Neural cell (in vitro differentiated cells): ENCODE results near the gene ADAM23. TPM values are rescaled to one million over a fixed set of nuclear protein-coding genes. Genes with fewer than 3 reads are reported as not detected.

Experiments
- H2AFZ ChIP-seq: fragments of 200-600, 300-800 bp; sonication (generic), shearing (Covaris generic); 2 replicates; pipeline ENCODE4 v1.6.0; 2014; ENCODE audit warnings: low read depth, mild to moderate bottlenecking, antibody characterized with exemption, low read length, moderate library complexity
- H3F3A ChIP-seq: fragments of 200-600 bp; shearing (Covaris generic); 2 replicates; pipeline ENCODE4 v1.6.1; 2016; ENCODE audit warnings: mild to moderate bottlenecking, moderate library complexity, mixed read lengths, antibody characterized with exemption, low read length; ENCODE audit not compliant: insufficient read depth, poor library complexity, severe bottlenecking
- H3K27ac ChIP-seq: fragments of 200-600, 300-800 bp; sonication (generic), shearing (Covaris generic); 2 replicates; pipeline ENCODE4 v1.5.1; 2014; ENCODE audit warnings: mild to moderate bottlenecking, low read length, moderate library complexity
- H3K27me3 ChIP-seq: fragments of 300-800, 200-600 bp; sonication (generic), shearing (Covaris generic); 2 replicates; pipeline ENCODE4 v1.6.0; 2014; ENCODE audit warnings: mild to moderate bottlenecking, low read depth, low read length, moderate library complexity; ENCODE audit not compliant: insufficient read depth
- H3K36me3 ChIP-seq: fragments of 300-800, 200-600 bp; sonication (generic), shearing (Covaris generic); 2 replicates; pipeline ENCODE4 v1.5.1; 2014; ENCODE audit warnings: mild to moderate bottlenecking, antibody characterized with exemption, low read length, moderate library complexity; ENCODE audit not compliant: insufficient read depth
- H3K4me2 ChIP-seq: fragments of 300-800, 200-600 bp; sonication (generic), shearing (Covaris generic); 2 replicates; pipeline ENCODE4 v1.6.0; 2014; ENCODE audit warnings: mild to moderate bottlenecking, low read length
- H3K4me3 ChIP-seq: fragments of 300-800, 200-600 bp; sonication (generic), shearing (Covaris generic); 2 replicates; pipeline ENCODE4 v1.5.1; 2014; ENCODE audit warnings: mild to moderate bottlenecking, low read length, moderate library complexity
- H3K79me2 ChIP-seq: fragments of 200-600 bp; shearing (Covaris generic); replicated peaks from 2 replicates; pipeline ENCODE4 v1.6.0; 2014; ENCODE audit warnings: mild to moderate bottlenecking, low read length, moderate library complexity; ENCODE audit not compliant: insufficient read depth
- H3K9ac ChIP-seq: fragments of 300-800, 200-600 bp; sonication (generic), shearing (Covaris generic); 2 replicates; pipeline ENCODE4 v1.6.1; 2016; ENCODE audit warnings: mild to moderate bottlenecking, low read length, mixed read lengths
- H3K9me2 ChIP-seq: fragments of 200-600 bp; shearing (Covaris generic); 2 replicates; pipeline ENCODE4 v1.6.1; 2016; ENCODE audit warnings: mild to moderate bottlenecking, low read length, mixed read lengths; ENCODE audit not compliant: insufficient read depth
- H3K9me3 ChIP-seq: fragments of 200-600, 300-800 bp; sonication (generic), shearing (Covaris generic); 2 replicates; pipeline ENCODE4 v1.6.1; 2016; ENCODE audit warnings: mild to moderate bottlenecking, mixed run types, low read length, moderate library complexity, mixed read lengths
- H4K20me1 ChIP-seq: fragments of 200-600 bp; shearing (Covaris generic); 2 replicates; pipeline ENCODE4 v1.6.1; 2016; ENCODE audit warnings: mild to moderate bottlenecking, mixed run types; ENCODE audit not compliant: insufficient read depth
- CTCF ChIP-seq: fragments of 450-650 bp; IDR thresholded peaks from 2 replicates; pipeline ENCODE4 v1.5.1; 2014; ENCODE audit warnings: antibody characterized with exemption, mild to moderate bottlenecking, moderate library complexity; ENCODE audit not compliant: poor library complexity, severe bottlenecking
- EP300 ChIP-seq: fragments of 450-650 bp; conservative IDR thresholded peaks from 2 replicates; pipeline ENCODE4 v1.6.1; 2014; ENCODE audit warnings: antibody characterized with exemption, mild to moderate bottlenecking, moderate library complexity; ENCODE audit not compliant: poor library complexity, severe bottlenecking
- EZH2 ChIP-seq: fragments of 200-600, 300-800 bp; shearing (Covaris generic), sonication (generic); IDR thresholded peaks from 2 replicates; pipeline ENCODE4 v1.6.1; 2014; ENCODE audit warnings: antibody characterized with exemption, low read length, borderline replicate concordance, mild to moderate bottlenecking; ENCODE audit not compliant: insufficient read depth, poor library complexity, severe bottlenecking
- MXI1 ChIP-seq: fragments of 450-650 bp; conservative IDR thresholded peaks from 2 replicates; pipeline ENCODE4 v1.6.1; 2014; ENCODE audit warnings: antibody characterized with exemption, mild to moderate bottlenecking; ENCODE audit not compliant: poor library complexity, severe bottlenecking
- POLR2AphosphoS5 ChIP-seq: IDR thresholded peaks from 2 replicates; pipeline ENCODE4 v1.6.1; 2012
- RAD21 ChIP-seq: fragments of 450-650 bp; conservative IDR thresholded peaks from 2 replicates; pipeline ENCODE4 v1.6.1; 2014; ENCODE audit warnings: antibody characterized with exemption, mild to moderate bottlenecking, moderate library complexity
- REST ChIP-seq: IDR thresholded peaks from 2 replicates; pipeline ENCODE4 v1.6.1; 2012; ENCODE audit warnings: borderline replicate concordance
- SMC3 ChIP-seq: fragments of 450-650 bp; conservative IDR thresholded peaks from 2 replicates; pipeline ENCODE4 v1.6.1; 2014; ENCODE audit warnings: antibody characterized with exemption, mild to moderate bottlenecking, moderate library complexity; ENCODE audit not compliant: poor library complexity
- TAF1 ChIP-seq: IDR thresholded peaks from 2 replicates; pipeline ENCODE4 v1.6.1; 2012; ENCODE audit warnings: low read depth
- polyA plus RNA-seq: library from polyadenylated mRNA; depleted of rRNA; stranded (reverse); fragments of >200 nt; gene quantifications from 2 replicates; pipeline ENCODE4 v1.2.3, GENCODE V29; 2014

ADAM23 gene
- polyA plus RNA-seq, 1 donor from 2014 or later, result 75.2 TPM

- no peak for TF ChIP-seq TAF1
- H3K27ac ChIP-seq, result no peak overlapping the region
- H3K36me3 ChIP-seq, result no peaks in the 10 kb centered on the region
- H3K9ac ChIP-seq, result no peak overlapping the region
- H4K20me1 ChIP-seq, result no peaks in the 10 kb centered on the region
- H3K79me2 ChIP-seq, result no peaks in the 10 kb centered on the region
- H3K9me2 ChIP-seq, result no peaks in the 10 kb centered on the region
- H3F3A ChIP-seq, result no peaks in the 10 kb centered on the region
- H2AFZ ChIP-seq, result no peak overlapping the region
- H3K4me3 ChIP-seq, result no peak overlapping the region
- H3K9me3 ChIP-seq, result no peaks in the 10 kb centered on the region
- H3K27me3 ChIP-seq, result no peaks in the 10 kb centered on the region
- H3K4me2 ChIP-seq, result no peak overlapping the region
Observed at GRCh38 chr2:206584323-206585116, 141.2 kb downstream of the ADAM23 start.

DNA sequence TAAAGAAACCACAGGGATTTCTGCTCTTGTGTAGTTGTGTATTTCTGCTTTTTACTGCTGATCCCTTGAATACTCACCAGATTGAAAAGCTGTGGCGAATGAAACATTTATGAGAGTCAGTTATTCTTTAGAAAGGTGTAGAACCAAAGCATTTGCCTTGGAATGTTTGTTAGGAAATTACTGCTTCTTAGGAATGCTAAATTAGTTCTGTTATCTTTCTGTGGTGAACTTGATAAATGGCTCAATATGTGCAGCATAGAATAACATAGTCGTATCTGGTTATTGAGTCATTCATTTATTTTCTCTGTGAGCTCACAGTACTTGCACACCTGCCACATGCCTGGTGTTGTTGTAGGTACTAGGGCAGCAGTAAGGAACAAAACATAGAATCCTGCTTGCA lies 142.0 kb downstream of the ADAM23 start:
- no peaks in the 10 kb centered on the region for H3F3A ChIP-seq
- H3K4me3 ChIP-seq, result no peak overlapping the region
- H3K9ac ChIP-seq, result no peak overlapping the region
- TF ChIP-seq TAF1, result no peak
- TF ChIP-seq MXI1, result no peak
- no peak for TF ChIP-seq CTCF
- TF ChIP-seq EZH2, result no peak
- no peak for TF ChIP-seq EP300
- TF ChIP-seq POLR2AphosphoS5, result no peak
- no peak for TF ChIP-seq SMC3
- TF ChIP-seq REST, result no peak
- TF ChIP-seq RAD21, result no peak
- H2AFZ ChIP-seq, result no peak overlapping the region
- H3K36me3 ChIP-seq, result no peaks in the 10 kb centered on the region
- no peaks in the 10 kb centered on the region for H3K79me2 ChIP-seq
- H3K27me3 ChIP-seq, result no peaks in the 10 kb centered on the region
- no peaks in the 10 kb centered on the region for H4K20me1 ChIP-seq
- no peak overlapping the region for H3K27ac ChIP-seq
- no peak overlapping the region for H3K4me2 ChIP-seq
- H3K9me3 ChIP-seq, result no peaks in the 10 kb centered on the region
- H3K9me2 ChIP-seq, result no peaks in the 10 kb centered on the region
